NCI-H524 (cell line): ENCODE measurements around the gene RALB.
"Not testable (repeated sequence)": the region's sequence is repeated elsewhere in the genome, so short reads cannot be mapped to it uniquely, and the experiment has no call there.

ENCODE experiments used
- DNase-seq, 2 experiments: peaks; one replicate each; lab custom pipeline; 2025; lab: John Stamatoyannopoulos, UW

Gene RALB

DNA sequence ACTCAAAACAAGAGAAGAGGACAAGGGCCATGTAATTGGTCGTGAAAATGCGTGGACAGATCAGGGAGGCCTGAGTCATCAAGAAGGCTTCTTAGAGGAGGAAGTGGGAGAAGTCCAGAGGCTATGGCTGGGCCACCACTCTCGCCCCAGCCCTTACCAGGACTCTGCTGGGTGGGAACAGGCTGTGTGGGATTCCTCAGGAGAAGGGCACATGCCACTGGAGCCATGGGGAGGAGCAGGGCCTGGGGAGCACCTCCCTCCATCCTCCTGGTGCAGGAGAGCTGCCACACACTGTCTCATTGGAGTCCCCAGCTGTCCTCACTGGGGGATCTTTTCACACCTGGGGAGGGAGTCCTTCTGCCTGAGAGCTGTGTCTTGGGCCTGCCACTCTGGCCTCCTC lies 9.4 kb upstream of the RALB start:
- DNase-seq, result no peak

- no peak for DNase-seq
Measured at GRCh38 chr2:120243875-120244553, 8.6 kb upstream of the RALB start.

- DNase-seq, result no peak
Measured at GRCh38 chr2:120244656-120245519, 7.8 kb upstream of the RALB start.

DNA sequence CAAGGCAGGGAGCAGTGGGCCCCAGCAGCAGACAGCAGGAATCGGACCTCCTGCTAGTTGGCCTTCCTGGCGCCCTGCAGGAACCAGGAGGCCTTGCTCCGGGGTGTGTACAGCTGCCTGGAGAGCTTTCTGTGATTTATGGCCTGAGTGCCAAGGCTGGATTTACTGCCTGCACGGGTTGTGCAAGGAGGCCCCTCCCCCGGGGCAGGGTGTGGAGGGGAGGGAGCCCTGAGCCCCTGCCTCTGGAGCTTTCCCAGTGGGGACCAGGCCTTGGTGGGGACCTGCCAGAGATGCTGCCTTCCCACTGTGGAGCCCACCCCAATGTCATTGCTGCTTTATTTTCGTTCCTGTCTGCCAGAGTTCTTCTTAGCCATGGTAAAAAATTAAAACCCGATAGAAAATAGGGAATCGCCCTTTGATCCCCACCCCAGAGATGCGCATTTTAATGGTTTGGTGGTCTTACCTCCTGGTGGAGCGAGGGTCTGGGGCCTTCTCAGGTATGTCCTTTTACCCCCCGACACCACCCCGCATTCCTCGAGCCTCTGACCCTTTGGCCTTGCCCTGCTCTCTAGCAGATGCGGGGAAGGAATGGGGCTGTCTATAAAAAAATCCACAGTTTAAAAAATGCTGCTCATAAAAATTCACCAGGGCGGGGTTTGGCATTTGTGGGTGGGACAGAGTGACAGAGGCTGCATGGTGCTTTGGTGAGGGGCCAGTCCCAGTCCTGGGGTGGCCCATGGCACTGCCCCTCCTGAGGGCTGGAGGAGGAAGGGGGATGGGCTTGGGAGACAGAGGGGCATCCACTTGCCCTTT lies 6.9 kb upstream of the RALB start:
- DNase-seq, result peak; percentile 48 to 80

GRCh38 chr2:120246546-120247300 lies 5.9 kb upstream of the RALB start:
- DNase-seq, result peak; percentile 92 to 98

GRCh38 chr2:120247851-120248250 lies 4.8 kb upstream of the RALB start:
- DNase-seq, result no peak

DNA sequence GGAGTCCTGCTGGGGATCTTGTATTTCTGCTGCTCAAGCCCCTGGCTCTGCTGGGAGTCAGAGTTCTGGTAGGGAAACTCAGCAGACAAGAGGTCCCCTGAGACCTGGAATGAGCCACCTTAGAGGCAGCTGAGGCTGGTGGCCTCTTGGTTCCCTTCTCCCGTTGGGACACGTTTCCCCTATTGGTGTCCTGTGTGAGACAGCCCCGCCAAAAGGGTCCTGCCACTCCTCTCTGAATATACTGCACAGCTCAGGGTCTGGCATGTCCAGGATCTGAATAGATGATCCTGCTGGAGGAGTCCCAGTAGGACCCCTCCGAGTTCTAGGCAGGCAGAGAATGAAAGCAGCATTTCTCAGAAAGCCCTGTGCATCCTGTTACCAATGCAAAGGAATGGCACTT lies 2.0 kb upstream of the RALB start:
- DNase-seq, result peak in 1 of 2 experiments; percentile 15

DNA sequence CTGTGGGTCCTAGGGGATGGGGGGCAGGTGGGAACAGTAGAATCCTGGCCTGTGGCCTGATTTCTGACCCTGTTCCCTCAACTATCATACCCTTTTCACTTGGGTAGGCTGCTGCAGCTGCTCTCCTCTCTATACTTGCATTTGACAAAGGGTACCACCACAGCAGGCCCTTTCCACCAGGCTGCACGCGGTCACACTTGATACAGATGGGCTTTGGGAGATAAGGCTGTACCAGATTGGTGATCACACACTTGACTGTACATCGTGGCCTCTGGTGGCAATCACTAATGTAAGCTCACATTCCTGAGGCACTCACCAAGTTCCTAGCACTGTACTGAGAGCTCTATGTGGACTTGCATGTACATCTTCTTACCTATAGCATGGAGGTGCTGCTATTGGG lies 1.6 kb upstream of the RALB start:
- peak; percentile 26 to 69 for DNase-seq

GRCh38 chr2:120251880-120252224 lies 800 bp upstream of the RALB start:
- no peak for DNase-seq

GRCh38 chr2:120253021-120253882 lies 600 bp downstream of the RALB start:
- peak; percentile 23 to 58 for DNase-seq

DNA sequence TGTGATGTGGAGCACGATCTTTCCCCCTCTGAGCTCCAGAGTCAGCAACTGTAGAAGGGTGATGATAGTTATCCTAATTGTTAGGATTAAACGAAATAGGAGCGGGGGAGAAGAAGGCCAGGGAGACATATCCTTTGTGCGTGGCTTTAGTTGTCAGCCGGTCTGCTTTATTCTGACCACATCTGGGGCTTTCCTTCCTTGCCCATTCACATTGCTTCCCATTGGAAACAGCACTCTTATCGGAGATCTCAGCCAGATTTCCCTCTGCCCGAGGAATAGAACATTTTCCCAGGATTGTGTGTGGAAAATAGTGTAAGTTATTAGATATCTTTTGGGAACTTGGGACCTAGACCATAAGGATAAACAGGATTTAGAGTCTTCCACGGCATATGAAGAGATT lies 1.5 kb downstream of the RALB start:
- no peak for DNase-seq

DNA sequence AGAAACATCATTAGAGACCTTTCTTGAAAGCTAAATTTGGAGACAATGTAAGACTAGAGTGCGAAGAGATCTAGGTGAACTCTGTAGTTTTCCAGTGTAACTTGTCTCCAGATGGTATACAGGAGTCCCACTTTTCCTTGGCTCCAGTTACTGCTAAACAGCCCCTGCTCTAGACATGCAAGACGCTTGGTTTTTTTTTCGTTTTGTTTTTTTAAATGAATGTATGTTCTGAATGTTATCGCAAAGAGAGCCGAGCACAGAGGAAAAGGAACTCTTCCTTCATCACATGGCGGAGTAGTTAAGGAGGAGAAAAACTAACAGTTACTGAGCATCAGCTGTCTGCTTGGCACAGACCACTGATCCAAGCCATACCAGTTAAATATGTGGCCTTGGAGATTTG lies 2.4 kb downstream of the RALB start:
- no peak for DNase-seq

GRCh38 chr2:120255986-120256650 lies 3.5 kb downstream of the RALB start:
- DNase-seq, result no peak

DNA sequence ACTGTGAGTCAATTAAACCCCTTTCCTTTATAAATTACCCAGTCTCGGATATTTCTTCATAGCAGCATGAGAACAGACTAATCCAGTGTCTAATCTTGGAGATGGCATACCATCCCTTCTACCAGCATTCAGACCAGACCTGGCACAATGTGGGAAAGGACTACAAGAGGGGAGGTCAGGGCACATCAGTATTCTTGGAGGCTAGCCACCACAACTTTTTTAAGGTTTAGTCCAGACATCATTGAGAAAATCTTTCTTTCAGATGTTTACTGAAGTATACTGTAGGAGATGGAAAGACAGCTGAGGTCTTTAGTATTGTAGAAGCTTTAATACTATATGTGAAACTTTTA lies 4.0 kb downstream of the RALB start:
- DNase-seq, result no peak

- no peak for DNase-seq
Measured at GRCh38 chr2:120257522-120257921, 4.9 kb downstream of the RALB start.

- DNase-seq, result no peak
Measured at GRCh38 chr2:120258196-120258595, 5.5 kb downstream of the RALB start.

GRCh38 chr2:120259939-120260338 lies 7.3 kb downstream of the RALB start:
- DNase-seq, result not testable (repeated sequence)

DNA sequence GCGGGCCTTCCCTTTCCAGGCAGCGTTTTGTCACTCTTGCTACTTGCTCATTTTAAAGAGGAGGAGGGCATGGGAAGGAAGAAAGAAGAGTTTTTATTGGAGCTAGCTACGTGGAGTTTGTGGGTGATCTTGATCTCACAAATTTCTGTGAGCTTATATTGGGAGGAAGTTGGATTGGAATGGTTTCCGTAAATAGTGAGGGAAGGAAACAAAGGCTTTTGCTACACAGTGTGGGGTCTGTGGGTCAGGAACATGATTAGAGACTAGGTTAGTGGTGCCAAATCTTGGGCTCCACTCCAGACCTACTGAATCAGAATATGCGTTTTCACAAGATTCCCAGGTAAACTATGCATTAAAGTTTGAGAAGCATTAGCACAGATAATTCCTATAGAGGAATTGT lies 8.1 kb downstream of the RALB start:
- DNase-seq, result no peak

DNA sequence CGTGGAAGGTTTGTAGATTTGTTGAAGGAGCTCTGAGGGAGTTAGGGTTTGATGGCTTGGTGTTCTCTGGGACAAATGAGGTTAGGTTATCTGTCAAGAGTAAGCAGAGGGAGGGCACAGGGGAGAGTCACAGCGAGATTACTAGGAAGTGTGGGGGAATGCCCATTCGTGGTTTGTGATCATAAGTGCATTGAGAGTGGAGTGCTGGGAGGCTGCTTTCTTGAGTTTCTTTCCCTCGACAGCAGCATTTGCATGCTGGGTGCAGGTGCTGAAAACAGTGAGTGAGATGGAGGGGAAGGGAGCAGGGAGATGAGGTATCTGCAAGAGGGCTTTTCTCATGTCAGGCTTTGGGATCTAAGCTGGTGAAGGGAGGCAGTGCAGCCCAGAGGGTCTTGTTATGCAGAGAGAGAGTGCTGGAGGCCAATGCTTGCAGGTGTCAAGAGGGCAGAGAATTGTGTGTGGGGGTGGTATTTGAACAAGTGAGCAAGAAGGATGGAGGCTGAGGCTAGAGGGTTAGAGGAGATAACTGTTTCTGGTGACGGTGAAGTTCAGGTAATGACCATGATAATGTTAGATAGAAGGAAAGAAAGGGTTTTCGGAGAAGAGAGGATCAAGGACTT lies 8.8 kb downstream of the RALB start:
- no peak for DNase-seq

GRCh38 chr2:120262150-120262549 lies 9.5 kb downstream of the RALB start:
- no peak for DNase-seq
